GM15510 (cell line): ENCODE results near the gene NMRK2.

Source experiments
- POLR2A ChIP-seq: IDR thresholded peaks from 3 replicates; pipeline ENCODE4 v1.6.1; 2011; ENCODE audit warnings: borderline replicate concordance; ENCODE audit not compliant: insufficient read length; ENCODE audit errors: extremely low read depth

Gene NMRK2, protein sequence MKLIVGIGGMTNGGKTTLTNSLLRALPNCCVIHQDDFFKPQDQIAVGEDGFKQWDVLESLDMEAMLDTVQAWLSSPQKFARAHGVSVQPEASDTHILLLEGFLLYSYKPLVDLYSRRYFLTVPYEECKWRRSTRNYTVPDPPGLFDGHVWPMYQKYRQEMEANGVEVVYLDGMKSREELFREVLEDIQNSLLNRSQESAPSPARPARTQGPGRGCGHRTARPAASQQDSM

DNA sequence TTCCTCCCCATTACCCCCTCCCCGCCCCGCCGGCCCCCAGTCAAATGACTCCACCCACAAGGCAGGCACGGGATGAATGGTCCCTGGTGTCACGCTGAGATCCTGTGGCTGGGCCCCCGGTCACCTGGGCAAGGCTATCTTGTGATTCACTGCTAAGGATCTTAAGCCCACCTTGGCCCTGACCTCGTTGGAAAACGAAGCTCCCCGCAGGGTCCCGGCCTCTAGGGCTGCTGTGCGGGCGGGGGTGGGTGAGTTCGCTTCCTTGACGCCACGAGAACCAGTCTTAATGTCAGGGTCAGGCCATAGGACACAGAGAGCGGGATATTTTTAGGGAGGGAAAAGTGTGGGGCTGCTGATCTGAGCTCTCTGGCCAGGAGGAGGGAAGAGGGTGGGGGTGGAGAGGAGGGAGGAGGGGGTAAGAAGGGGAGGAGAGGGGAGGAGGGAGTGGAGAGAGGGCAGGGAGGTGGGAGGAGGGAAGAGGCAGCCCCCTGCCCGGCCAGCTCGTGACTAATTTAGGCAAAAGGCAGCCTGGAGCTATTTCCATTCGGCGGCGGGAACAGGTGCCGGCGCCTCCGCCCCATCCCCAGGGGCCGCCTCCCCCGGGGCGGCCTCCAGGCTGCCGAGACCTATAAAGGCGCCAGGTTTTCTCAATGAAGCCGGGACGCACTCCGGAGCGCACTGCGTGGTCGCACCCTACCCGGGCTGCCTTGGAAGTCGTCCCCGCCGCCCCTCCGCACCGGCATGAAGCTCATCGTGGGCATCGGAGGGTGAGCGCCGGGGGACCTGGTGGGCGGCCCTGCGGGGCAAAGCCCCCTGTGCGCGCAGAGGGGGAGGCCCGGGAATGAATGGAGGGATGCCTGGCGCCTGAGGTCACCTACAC is at the start of gene NMRK2:
Gene NMRK2 (plus strand): TSS at position 139 of the 880 bp plus-strand sequence. CDS start 603 bp downstream, at position 742.
- no peak for TF ChIP-seq POLR2A

DNA sequence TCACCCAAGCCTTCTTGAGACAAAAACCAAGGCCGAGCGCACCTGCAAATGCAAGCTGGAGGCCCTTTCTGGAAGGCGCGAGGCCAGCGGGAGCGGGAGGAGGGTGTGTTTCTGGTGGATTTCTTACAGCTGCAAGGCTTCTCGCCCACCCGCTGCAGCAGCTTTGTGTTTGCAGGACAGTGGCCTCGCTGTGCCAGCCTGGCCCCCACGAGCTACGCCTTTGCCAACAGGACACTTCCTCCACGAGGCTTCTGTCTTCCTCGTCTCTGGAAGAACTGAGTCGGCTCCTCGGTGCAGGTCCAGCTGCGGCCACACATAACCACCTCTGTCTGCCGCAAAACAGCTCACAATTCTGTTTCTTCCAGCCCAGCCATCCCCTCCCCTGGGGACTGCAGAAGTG is 42.3 kb upstream of the NMRK2 start:
- no peak for TF ChIP-seq POLR2A

DNA sequence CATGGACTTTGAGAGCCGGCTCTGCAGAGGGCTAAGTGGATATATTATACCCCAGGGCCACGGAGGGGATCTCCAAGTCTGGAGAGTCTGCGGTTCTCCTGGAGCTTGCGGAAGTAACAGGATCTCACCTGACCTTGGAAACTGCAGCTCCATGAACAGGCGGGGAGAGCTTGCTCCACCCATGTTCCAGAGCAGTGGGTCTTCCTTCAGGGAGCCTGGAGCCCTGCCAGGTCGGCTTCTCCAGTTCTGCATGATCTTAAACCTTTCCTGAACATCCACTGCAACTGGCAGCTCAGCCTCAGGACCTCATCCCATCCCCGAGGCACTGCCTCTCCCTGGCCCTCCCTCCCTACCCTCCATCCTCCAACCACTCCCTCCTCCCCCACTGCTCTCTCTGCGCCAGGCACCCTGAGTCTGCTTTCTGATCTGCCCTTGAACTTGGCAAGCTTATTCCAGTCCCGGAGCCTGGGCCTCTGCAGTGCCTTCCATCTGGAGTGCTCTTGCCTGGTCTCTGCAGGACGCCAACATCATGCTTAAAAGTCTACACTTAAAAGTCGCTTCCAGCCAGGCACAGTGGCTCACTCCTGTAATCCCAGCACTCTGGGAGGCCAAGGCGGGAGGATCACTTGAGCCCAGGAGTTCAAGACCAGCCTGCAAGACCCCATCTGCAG is 39.2 kb upstream of the NMRK2 start:
- TF ChIP-seq POLR2A, result no peak

DNA sequence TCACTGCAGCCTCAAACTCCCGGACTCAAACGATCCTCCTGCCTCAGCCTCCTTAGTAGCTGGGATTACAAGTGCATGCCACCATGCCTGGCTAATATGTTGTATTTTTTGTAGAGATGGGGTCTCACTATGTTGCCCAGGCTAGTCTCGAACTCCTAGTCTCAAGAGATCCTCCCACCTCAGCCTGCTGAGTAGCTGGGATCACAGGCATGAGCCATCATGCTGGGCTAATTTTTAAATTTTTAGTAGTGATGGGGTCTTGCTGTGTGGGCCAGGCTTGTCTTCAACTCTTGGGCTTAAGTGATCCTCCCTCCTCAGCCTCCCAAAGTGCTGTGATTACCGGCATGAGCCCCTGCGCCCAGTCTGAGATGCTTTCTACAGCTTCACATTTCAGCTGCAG is 37.1 kb upstream of the NMRK2 start:
- TF ChIP-seq POLR2A, result no peak

DNA sequence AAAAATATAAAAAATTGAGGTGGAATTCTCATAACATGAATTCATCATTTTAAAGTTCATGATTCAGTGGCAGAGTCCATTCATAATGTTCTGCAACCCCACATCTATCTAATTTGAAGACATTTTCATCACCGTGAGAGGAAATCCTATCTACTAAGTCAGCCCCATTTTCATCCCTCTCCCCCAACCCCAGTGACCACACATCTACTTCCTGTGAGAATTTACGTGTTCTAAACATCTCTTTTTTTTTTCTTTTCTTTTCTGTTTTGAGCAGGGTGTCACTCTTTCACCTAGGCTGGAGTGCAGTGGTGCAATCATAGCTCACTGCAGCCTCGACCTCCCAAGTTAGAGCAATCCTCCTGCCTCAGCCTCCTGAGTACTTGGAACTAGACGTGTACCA is 34.9 kb upstream of the NMRK2 start:
- TF ChIP-seq POLR2A, result no peak

DNA sequence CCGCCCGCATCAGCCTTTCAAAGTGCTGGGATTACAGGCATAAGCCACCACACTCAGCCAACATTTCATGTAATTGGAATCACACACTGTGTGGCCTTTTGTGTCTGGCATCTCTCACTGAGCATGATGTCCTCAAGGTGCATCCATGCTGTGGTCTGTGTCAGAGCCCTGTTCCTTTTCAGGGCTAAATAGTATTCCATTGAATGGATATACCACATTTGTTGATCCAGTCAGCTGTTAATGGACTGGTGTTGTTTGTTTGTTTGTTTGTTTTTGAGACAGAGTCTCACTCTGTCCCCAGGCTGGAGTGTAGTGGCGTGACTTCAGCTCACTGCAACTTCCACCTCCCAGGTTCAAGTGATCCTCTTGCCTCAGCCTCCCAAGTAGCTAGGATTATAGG is 34.4 kb upstream of the NMRK2 start:
- TF ChIP-seq POLR2A, result no peak

DNA sequence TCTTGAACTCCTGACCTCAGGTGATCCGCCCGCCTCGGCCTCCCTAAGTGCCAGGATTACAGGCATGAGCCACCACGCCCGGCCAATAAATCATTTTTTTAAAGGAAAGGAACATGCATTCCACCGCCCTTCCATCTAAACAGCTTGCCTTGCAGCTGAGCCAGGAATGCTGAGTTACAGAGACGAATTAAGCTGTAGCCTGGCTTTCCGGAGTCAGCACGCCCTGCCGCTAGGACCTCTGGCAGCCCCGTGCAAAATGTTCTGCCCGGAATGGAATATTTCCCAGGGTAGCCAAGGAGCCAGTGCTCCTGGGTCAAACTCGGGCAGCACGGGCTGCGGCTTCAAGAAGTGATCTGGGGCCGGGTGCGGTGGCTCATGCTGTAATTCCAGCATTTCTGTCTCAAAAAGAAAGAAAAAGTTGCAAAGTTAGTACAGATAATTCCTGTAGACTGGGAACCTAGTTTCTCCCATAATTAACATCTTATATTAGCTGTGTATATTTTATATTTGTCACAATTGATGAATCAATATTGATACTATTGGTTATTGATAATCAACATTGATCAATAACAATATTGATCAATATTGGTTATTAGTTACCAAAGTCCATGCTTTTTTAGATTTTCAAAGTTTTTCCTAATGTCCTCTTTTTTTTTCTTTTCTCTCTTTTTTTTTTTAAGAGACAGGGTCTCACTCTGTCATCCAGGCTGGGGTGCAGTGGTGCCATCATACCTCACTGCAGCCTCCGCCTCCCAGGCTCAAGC is 33.2 kb upstream of the NMRK2 start:
- no peak for TF ChIP-seq POLR2A

DNA sequence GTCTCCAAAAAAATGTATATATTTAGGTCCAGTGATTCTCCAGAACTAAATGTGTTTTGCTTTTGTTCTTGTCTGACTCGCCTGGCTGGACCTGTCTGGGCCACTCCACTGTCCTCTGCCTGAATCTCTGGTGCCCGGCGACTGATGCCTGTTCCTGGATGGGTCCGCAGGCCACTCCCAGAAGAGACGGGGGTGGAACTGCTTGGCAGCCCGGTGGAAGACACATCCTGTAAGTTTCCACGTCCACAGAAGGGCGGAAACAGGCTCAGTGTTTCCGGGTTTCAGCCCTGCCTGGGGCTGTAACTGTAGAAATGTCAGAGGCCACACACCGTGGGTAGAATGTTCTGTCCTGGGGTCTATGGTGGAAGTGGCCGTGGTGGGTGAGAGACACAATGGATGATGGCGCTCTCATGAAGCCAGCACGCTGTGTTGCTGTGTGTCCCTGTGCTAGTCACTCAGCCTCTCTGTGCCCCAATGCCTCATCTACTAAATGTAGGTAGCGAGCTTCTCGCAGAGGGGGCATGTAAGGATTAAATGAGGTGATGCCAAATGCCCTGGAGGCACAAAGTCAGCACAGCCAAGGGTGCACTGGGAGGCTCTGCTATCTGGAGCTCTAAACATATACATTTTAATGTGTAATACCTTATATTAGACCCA is 30.4 kb upstream of the NMRK2 start:
- TF ChIP-seq POLR2A, result no peak

DNA sequence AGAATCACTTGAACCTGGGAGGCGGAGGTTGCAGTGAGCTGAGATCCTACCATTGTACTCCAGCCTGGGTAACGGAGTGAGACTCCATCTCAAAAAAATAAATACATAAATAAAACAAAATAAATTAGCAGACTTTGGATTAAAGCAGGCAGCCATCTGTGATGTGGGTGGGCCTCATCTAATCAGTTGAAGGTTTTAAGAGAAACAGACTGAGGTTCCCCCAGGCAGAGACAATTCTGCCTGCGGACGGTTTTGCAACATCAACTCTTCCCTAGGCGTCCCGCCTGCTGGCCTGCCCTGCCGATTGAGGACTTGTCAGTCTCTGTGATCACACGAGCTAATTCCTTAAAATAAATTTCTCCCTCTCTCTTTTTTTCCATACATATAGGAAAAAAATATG is 28.6 kb upstream of the NMRK2 start:
- TF ChIP-seq POLR2A, result no peak

DNA sequence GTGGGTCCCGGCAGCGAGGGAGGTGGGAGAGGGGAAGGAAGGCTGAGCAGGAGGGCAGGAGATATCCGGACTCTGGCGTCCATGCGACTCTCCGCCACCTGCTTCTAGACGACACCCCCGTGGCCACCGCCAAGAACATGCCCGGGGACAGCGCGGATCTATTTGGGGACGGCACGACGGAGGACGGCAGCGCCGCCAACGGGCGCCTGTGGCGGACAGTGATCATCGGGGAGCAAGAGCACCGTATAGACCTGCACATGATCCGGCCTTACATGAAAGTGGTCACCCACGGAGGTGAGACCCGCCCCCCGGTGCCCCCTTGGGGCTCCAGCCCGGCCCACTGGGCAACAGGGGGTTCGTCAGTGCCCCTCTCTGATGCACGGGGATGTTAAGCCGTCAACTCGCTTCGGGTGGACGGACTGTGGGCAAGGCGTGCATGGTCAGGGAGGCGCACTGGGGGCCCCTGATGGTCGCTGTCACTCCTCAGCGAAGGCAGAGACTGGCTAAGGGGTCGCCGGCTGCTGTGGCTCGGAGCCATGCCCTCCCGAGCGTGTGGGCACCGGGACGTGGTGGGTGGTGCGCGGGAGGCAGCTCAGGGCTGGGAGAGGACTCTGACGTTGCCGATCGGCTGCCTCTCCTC is 25.1 kb upstream of the NMRK2 start:
- TF ChIP-seq POLR2A, result no peak

DNA sequence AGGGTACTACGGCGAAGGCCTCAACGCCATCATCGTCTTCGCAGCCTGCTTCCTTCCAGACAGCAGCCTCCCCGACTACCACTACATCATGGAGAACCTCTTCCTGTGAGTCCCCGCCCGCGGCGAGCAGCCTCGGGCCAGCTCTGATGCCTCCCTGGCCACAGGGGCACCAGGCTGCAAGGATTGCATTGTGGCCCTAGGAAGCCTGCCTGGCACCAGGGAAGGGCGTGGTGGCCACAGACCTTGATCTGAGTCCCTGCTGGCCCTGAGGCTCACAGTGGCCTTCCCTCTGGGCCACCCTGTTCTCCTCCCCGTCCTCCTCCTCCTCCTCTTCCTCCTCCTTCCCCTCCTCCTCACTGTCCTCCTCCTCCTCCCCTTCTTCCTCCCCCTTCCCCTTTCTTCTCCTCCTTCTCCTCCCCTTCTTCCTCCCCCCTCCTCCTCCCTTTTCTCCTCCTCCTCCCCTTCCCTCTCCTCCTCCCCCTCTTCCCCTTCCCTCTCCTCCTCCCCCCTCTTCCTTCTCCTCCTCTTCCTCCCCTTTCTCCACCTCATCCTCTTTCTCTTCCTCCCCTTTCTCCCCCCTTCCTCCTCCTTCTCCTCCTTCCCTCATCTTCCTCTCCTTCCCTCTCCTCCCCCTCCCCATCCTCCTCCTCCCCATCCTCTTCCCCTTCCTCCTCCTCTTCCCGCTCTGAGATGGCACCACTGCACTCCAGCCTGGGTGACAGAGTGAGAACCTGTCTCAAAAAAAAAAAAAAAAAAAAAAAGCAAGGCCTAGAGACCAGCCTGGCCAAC is 24.4 kb upstream of the NMRK2 start:
- no peak for TF ChIP-seq POLR2A

DNA sequence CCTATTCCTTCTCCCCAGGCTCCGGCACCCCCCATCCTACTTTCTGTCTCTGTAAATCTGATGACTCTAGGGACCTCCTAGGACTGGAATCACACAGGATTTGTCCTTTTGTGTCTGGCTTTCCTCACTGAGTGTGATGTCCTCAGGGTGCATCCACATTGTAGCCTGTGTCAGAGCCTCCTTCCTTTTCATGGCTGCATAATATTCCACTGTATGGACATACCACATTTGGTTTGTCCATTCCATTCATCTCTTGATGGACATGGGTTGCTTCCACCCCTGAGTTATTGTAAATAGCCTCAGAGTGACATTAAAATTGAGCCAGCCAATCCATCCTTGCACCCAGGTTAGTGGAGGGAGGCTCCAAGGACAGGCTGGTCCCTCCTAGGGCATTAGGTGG is 22.8 kb upstream of the NMRK2 start:
- TF ChIP-seq POLR2A, result no peak

DNA sequence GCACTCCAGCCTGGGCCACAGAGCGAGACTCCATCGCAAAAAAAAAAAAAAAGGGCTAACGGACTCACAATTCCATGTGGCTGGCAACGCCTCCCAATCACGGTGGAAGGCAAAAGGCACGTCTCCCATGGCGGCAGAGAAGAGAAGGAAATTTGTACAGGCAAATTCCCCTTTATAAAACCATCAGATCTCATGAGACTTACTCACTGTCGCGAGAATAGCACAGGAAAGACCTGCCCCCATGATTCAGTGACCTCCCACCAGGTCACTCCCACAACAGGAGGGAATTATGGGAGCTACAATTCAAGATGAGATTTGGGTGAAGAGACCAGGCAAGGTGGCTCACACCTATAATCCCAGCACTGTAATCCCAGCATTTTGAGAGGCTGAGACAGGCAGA is 18.7 kb upstream of the NMRK2 start:
- TF ChIP-seq POLR2A, result no peak

DNA sequence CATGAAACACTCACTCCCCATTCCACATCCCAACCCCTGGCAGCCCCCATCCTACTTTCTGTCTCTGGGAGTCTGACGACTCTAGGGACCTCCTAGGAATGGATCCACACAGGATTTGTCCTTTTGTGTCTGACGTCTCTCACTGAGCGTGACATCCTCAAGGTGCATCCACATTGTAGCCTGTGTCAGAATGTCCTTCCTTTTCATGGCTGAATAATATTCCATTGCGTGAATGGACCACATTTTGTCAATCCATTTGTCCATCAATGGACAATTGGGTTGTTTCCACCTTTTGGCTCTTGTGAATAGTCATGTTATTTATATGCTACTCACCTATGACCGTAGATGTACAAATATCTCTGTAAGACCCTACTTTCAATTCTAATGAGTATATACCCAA is 16.8 kb upstream of the NMRK2 start:
- no peak for TF ChIP-seq POLR2A

DNA sequence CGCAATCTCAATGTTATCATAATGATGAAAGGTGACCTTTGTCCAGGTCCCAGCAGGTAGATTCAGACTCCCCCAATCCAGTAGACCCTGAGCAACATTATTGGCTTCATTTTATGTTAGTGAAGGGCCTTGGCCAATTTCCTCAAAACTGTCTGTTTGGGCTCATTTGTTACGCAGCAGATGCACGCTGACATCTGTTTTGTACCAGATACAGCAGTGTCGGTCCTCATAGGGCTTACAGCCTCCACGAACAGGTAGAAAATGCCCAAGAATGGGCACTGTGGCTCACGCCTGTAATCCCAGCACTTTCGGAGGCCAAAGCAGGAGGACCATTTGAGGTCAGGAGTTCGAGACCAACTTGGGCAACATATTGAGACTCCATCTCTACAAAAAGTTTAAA is 13.1 kb upstream of the NMRK2 start:
- TF ChIP-seq POLR2A, result no peak
